Measurements from ENCODE around the gene PEX11G.
"Not testable (repeated sequence)": the region's sequence is repeated elsewhere in the genome, so short reads cannot be mapped to it uniquely, and the experiment has no call there.

Gene PEX11G

GRCh38 chr19:7467009-7467989 is 21.5 kb downstream of the PEX11G start:
- no peak for DNase-seq (ENCODE audit: low read depth in 2 of 2)

- no peak for DNase-seq (ENCODE audit: low read depth in 2 of 2)
These were observed 25.3 kb downstream of the PEX11G start for GRCh38 chr19:7463575-7463974.

- no peak for DNase-seq (ENCODE audit: low read depth in 2 of 2)
These were observed 26.8 kb downstream of the PEX11G start for GRCh38 chr19:7461841-7462629.

GRCh38 chr19:7460562-7460966 is 28.3 kb downstream of the PEX11G start:
- DNase-seq (ENCODE audit: low read depth in 2 of 2), result no peak

GRCh38 chr19:7459773-7460172 is 29.1 kb downstream of the PEX11G start:
- DNase-seq (ENCODE audit: low read depth in 2 of 2), result no peak

GRCh38 chr19:7458675-7459074 is 30.2 kb downstream of the PEX11G start:
- DNase-seq (ENCODE audit: low read depth in 2 of 2), result no peak

- DNase-seq (ENCODE audit: low read depth in 2 of 2), result no peak
These were observed 31.8 kb downstream of the PEX11G start for GRCh38 chr19:7456964-7457541.

- no peak for DNase-seq (ENCODE audit: low read depth in 2 of 2)
These were observed 33.1 kb downstream of the PEX11G start for GRCh38 chr19:7455600-7456296.

- DNase-seq (ENCODE audit: low read depth in 2 of 2), result no peak
These were observed 33.8 kb downstream of the PEX11G start for GRCh38 chr19:7454998-7455397.

- no peak for DNase-seq (ENCODE audit: low read depth in 2 of 2)
These were observed 38.3 kb downstream of the PEX11G start for GRCh38 chr19:7450243-7451223.

GRCh38 chr19:7449391-7450070 is 39.3 kb downstream of the PEX11G start:
- DNase-seq (ENCODE audit: low read depth in 2 of 2), result not testable (repeated sequence)

- DNase-seq (ENCODE audit: low read depth in 2 of 2), result no peak
These were observed 41.2 kb downstream of the PEX11G start for GRCh38 chr19:7447648-7448047.

GRCh38 chr19:7445104-7445503 is 43.7 kb downstream of the PEX11G start:
- no peak for DNase-seq (ENCODE audit: low read depth in 2 of 2)

GRCh38 chr19:7444042-7444441 is 44.8 kb downstream of the PEX11G start:
- no peak for DNase-seq (ENCODE audit: low read depth in 2 of 2)

- no peak for DNase-seq (ENCODE audit: low read depth in 2 of 2)
These were observed 46.4 kb downstream of the PEX11G start for GRCh38 chr19:7442423-7442822.

GRCh38 chr19:7441468-7442146 is 47.2 kb downstream of the PEX11G start:
- DNase-seq (ENCODE audit: low read depth in 2 of 2), result no peak

- no peak for DNase-seq (ENCODE audit: low read depth in 2 of 2)
These were observed 48.5 kb downstream of the PEX11G start for GRCh38 chr19:7440188-7440975.

GRCh38 chr19:7435586-7435985 is 53.2 kb downstream of the PEX11G start:
- DNase-seq (ENCODE audit: low read depth in 2 of 2), result no peak
